DND-41 (cell line): ENCODE measurements around the gene XPO4.

Source experiments
- EZH2 ChIP-seq: IDR thresholded peaks from 3 replicates; pipeline ENCODE4 v1.6.1; 2012; ENCODE audit warnings: borderline replicate concordance, low read depth, mild to moderate bottlenecking, moderate library complexity, low read length, inconsistent platforms; ENCODE audit not compliant: severe bottlenecking
- TF ChIP-seq, protein P1 (sequence below): IDR thresholded peaks from 2 replicates; pipeline ENCODE4 v1.5.1; 2012; ENCODE audit warnings: borderline replicate concordance, low read length, moderate library complexity, mild to moderate bottlenecking; ENCODE audit not compliant: poor library complexity, severe bottlenecking; ENCODE audit errors: extremely low read depth

DNA sequence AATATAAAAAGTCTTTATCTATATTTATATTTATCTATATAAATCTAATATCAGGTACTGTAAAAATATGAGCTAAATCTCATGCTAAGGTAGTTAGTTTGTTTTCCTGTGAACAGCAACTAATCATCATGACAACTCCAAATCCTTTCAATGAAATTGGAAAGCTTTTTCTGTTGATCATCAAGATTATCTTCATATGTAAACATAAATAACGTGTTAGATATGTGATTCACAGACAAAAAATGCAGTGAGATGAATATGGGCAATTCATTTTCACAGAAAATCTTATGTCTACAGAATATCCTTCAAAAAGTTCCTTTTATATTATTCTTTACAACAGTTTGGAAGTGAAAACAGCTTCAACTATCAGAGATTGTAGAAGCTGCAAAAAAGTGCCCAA lies 87.1 kb downstream of the XPO4 start:
- no peak for TF ChIP-seq EZH2
- TF ChIP-seq, protein P1, sequence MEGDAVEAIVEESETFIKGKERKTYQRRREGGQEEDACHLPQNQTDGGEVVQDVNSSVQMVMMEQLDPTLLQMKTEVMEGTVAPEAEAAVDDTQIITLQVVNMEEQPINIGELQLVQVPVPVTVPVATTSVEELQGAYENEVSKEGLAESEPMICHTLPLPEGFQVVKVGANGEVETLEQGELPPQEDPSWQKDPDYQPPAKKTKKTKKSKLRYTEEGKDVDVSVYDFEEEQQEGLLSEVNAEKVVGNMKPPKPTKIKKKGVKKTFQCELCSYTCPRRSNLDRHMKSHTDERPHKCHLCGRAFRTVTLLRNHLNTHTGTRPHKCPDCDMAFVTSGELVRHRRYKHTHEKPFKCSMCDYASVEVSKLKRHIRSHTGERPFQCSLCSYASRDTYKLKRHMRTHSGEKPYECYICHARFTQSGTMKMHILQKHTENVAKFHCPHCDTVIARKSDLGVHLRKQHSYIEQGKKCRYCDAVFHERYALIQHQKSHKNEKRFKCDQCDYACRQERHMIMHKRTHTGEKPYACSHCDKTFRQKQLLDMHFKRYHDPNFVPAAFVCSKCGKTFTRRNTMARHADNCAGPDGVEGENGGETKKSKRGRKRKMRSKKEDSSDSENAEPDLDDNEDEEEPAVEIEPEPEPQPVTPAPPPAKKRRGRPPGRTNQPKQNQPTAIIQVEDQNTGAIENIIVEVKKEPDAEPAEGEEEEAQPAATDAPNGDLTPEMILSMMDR, result no peak
